ENCODE results near the gene RTCB.

Gene RTCB

GRCh38 chr22:32411829-32412592 lies at the start of gene RTCB:
Gene RTCB, minus strand, starts transcription at chr22:32412247. Its CDS starts 91 bp downstream, at chr22:32412156.
- TF ChIP-seq ZNF274 (IDR thresholded peaks at IDR 0.05; ENCODE audit: low read depth, low read length): no peak
- H3K4me3 ChIP-seq (ENCODE audit: low read length): peak within 1 kb of the TSS; percentile 87

- no peak for TF ChIP-seq ZNF274 (IDR thresholded peaks at IDR 0.05; ENCODE audit: low read depth, low read length)
Measured at GRCh38 chr22:32457031-32457430, 45.0 kb upstream of the RTCB start.

DNA sequence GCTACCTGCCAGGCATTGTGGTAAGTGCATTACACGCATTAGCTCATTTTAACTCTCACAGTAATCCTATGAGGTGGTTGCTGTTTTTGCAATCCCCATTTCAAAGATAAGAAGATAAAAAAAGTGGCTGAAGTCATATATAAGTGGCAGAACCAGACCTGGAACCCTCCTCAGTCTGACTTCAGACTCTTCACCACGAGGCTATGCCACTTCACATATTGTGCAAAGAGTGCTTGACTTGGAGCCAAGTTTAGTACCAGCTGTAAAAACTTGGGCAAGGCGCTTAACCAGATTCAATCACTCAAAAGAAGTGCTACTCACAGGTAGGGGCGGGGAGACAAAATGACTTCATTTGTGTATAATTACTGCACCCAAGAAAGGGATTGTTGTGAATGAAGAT lies 36.9 kb upstream of the RTCB start:
- no peak overlapping the region for H3K4me3 ChIP-seq (ENCODE audit: low read length)
- TF ChIP-seq ZNF274 (IDR thresholded peaks at IDR 0.05; ENCODE audit: low read depth, low read length): no peak

More at GRCh38 chr22:32457031-32457430, 45.0 kb upstream of the RTCB start:
- no peak overlapping the region for H3K4me3 ChIP-seq (ENCODE audit: low read length)

DNA sequence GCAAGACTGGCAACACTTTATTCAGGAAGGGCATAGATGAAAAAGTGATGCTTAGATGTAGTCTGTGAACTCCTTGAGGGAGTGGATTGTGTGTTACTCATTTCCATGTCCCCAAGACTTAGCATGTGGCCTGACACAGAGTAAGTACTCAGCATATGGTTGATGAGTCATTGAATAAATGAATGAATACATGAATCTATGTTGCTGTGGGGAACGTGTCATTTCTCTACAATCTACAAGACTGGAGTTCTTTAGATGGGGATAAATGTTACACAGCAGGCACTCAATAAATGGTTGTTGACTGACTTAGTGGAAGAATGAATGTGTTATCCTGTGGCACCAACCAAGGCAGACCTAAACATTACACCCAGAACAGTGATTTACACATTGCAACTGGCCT lies 34.3 kb upstream of the RTCB start:
- no peak for TF ChIP-seq ZNF274 (IDR thresholded peaks at IDR 0.05; ENCODE audit: low read depth, low read length)
- no peak overlapping the region for H3K4me3 ChIP-seq (ENCODE audit: low read length)

GRCh38 chr22:32444068-32444467 lies 32.0 kb upstream of the RTCB start:
- no peak for TF ChIP-seq ZNF274 (IDR thresholded peaks at IDR 0.05; ENCODE audit: low read depth, low read length)
- no peak overlapping the region for H3K4me3 ChIP-seq (ENCODE audit: low read length)

GRCh38 chr22:32430352-32430751 lies 18.3 kb upstream of the RTCB start:
- H3K4me3 ChIP-seq (ENCODE audit: low read length): no peak overlapping the region
- TF ChIP-seq ZNF274 (IDR thresholded peaks at IDR 0.05; ENCODE audit: low read depth, low read length): no peak

GRCh38 chr22:32426881-32427280 lies 14.8 kb upstream of the RTCB start:
- H3K4me3 ChIP-seq (ENCODE audit: low read length): no peak overlapping the region
- TF ChIP-seq ZNF274 (IDR thresholded peaks at IDR 0.05; ENCODE audit: low read depth, low read length): no peak

- no peak overlapping the region for H3K4me3 ChIP-seq (ENCODE audit: low read length)
- no peak for TF ChIP-seq ZNF274 (IDR thresholded peaks at IDR 0.05; ENCODE audit: low read depth, low read length)
Measured at GRCh38 chr22:32423664-32424063, 11.6 kb upstream of the RTCB start.

- H3K4me3 ChIP-seq (ENCODE audit: low read length): no peak overlapping the region
- no peak for TF ChIP-seq ZNF274 (IDR thresholded peaks at IDR 0.05; ENCODE audit: low read depth, low read length)
Measured at GRCh38 chr22:32422062-32422461, 10.0 kb upstream of the RTCB start.

GRCh38 chr22:32421484-32421883 lies 9.4 kb upstream of the RTCB start:
- no peak overlapping the region for H3K4me3 ChIP-seq (ENCODE audit: low read length)
- TF ChIP-seq ZNF274 (IDR thresholded peaks at IDR 0.05; ENCODE audit: low read depth, low read length): no peak

GRCh38 chr22:32417906-32418305 lies 5.9 kb upstream of the RTCB start:
- no peak for TF ChIP-seq ZNF274 (IDR thresholded peaks at IDR 0.05; ENCODE audit: low read depth, low read length)
- no peak overlapping the region for H3K4me3 ChIP-seq (ENCODE audit: low read length)

DNA sequence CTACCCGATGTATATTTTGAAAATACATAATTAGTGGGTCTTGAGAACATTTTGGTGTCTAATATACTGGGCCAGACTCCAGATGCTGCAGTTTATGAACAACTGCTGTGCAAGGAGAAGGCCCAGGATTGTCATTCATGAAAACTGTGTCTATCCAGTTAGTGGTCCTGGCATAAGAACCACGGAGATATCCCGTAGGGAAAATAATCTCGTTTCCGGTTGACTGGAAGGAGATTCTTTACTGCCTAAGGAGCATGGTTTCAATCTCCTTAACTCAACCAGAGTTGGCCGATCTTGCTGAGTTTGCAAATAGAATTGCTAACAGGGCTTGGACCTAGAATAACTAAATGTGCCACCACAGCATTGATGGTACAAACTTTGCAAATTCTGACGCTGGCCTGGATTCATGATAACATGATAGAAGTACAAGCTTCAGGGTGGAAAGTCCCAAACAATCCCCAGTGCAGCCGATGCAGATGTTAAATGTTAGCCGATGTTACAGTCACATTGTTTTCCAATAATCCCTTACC lies 4.6 kb upstream of the RTCB start:
- no peak for TF ChIP-seq ZNF274 (IDR thresholded peaks at IDR 0.05; ENCODE audit: low read depth, low read length)
- no peak overlapping the region for H3K4me3 ChIP-seq (ENCODE audit: low read length)

- H3K4me3 ChIP-seq (ENCODE audit: low read length): no peak overlapping the region
- TF ChIP-seq ZNF274 (IDR thresholded peaks at IDR 0.05; ENCODE audit: low read depth, low read length): no peak
Measured at GRCh38 chr22:32414191-32414590, 2.1 kb upstream of the RTCB start.

- no peak for TF ChIP-seq ZNF274 (IDR thresholded peaks at IDR 0.05; ENCODE audit: low read depth, low read length)
- no peak overlapping the region for H3K4me3 ChIP-seq (ENCODE audit: low read length)
Measured at GRCh38 chr22:32413719-32414118, 1.7 kb upstream of the RTCB start.

DNA sequence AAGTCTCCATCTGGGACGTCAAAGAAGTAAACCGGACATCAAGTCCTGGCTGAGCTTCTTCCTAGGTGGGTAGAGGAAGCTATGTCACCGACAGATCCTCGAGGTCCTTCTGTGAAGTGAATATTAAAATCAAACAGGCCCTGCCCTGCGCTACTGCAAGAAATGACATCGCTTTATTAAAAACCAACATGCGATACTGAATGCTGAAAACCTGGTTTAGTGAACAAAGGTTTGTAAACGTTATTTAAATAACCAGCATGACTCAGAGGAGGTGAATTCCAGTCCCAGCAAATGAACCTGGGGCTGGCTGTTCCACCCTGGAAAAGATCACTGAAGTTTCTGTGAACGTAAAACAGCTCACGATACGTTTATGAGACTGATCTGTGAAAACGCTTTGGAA lies 645 bp downstream of the RTCB start:
- peak overlapping the region; percentile 87 for H3K4me3 ChIP-seq (ENCODE audit: low read length)
- no peak for TF ChIP-seq ZNF274 (IDR thresholded peaks at IDR 0.05; ENCODE audit: low read depth, low read length)

Measured in GM08714 (cell line).